EH (cell line): ENCODE measurements around the gene SCFD2.
A peak's percentile ranks its signal among the peaks of the same experiment; 100 is the strongest.
"Not testable (repeated sequence)": the region's sequence is repeated elsewhere in the genome, so short reads cannot be mapped to it uniquely, and the experiment has no call there.

Source experiments
- DNase-seq: peaks from one replicate; pipeline ENCODE4 v3.0.0-alpha.2; 2015; ENCODE audit warnings: low read depth

The SCFD2 gene

DNA sequence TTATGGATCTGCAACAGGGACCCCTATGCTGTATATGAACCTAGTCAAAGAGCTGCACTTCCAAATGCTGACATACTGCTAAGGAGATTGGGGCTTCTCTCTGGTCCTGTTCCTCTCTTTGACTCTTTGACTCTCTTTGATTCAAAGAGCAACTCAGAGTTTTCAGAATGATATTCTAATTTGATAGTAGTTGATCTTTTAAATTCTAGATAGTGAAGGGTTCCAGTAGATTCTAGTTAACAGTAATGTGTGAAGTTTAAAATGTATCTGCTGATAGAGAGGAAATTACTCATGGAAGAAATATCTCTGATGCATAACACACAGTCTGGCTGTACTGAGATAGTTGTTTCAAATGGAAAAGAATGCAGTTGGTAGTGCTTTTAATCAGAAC is 264.7 kb downstream of the SCFD2 start:
- peak; percentile 84 for DNase-seq

DNA sequence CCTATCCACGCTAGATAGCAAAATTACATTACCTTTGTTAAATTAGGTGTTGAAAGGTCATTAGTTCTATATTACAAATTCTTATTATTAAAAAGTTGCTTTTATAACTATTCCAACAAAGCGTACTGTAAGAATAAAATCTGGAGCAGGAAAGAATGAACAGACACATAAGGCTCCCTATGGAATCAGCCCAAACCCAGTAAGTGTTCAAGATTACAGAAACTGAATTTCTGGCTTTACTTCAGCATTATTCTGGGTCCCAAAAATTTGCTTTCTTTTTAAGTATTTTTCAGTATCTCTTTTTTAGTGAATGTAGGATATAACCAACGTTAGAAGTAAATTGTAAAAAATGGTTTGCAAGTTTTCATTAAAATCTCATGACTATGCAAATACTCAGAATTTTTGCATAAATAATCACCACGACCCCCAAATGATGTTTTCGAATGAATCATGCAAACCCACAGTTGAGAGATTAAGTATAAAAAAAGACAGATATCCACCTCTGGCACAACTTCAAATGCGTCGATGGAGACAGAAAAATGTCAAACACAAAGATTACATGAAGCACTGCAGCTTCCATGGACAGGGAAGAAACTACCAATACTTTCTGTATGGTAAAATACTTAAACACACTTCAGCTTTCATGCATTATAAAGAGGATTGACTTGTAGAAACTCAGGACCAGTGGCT is 265.2 kb downstream of the SCFD2 start:
- DNase-seq = peak; percentile 76

DNA sequence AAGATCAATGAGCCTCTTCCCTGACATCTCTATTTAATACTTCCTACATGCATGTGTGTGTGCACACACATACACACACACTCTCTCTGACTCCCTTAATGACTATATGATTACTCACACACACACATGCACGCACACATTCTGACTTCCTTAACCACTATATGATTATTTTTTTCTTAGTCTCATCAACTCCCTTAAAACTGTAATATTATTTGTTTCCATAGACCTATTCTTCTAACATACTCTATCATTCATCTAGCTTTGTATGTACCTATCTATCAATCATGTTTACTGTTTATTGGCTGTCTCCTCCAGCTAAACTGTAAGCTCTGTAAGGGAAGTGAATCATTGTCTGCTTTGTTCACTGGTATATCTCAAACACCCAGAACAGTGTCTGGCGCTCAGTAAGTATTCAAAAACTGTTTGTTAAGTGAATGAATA is 267.2 kb downstream of the SCFD2 start:
- peak; percentile 79 for DNase-seq

DNA sequence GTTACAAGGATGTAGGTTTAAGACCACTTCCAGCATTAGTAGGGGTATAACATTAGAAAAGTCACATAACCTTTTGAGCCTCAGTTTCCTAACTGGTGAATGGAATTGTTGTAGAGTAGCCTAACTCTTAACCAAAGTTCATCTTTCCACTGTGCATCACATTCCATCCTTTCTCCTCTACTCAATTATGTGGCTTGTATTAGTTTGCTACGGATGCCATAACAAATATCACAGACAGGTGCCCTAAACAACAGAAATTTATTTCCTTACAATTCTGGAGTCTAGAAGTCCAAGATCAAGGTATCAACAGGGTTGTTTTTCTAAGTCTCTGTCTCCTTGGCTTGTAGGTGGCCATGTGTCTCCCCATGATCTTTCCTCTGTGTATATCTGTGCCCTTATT is 271.8 kb downstream of the SCFD2 start:
- no peak for DNase-seq

DNA sequence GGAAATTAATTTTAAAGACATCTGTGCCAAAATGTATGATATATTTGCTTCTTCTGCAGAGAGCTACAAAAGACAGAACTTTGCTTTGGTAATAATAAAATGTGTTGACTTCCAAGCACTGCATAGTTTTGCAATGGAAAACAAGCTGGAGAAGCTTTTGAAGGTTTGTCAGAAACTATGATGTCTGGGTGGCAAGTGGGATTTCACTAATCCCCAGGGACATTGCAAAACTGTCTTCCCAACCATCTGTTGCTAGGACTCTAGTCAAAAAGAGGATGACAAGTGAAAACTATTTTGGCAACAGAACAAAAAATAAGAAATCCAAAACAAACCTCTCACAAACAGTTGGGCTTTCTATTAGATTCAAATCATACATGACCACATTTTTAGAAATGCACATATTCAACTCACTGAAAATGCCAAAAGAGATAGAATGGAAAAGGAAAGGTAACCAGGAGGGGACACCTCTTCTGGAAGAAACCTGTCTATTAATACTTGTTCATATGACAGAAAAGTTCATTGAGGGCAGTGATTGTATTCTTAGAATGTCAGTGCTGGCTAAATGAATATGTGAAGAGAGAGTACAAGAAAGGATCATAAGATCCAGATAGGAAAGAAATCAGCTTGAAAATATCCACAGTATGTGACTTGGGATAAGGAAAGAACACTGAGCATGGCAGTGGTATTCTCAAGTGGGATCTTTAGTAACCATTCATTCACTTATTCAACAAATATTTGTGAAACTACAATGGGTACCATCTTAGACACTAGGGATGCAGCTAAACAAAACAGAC is 275.7 kb downstream of the SCFD2 start:
- DNase-seq = peak; percentile 27

DNA sequence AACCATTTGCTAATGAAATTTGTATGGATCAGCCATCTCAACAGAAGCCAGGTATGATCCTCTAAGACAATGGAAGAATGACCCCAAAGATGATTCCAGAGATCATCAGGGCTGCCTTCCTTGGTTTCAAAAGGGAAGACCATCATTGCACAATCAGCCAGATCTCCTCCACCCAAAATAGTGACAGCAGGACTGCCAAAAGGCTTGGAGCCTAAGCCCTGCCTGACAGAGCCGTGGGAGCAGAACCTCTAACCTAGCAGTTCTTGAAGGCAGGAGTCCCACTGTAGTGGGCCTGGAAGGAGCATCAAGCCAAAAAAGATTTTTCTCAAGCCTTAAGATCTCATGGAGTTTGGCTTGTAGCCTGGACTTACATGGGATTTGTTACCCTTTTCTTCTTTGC is 277.7 kb downstream of the SCFD2 start:
- DNase-seq = no peak

DNA sequence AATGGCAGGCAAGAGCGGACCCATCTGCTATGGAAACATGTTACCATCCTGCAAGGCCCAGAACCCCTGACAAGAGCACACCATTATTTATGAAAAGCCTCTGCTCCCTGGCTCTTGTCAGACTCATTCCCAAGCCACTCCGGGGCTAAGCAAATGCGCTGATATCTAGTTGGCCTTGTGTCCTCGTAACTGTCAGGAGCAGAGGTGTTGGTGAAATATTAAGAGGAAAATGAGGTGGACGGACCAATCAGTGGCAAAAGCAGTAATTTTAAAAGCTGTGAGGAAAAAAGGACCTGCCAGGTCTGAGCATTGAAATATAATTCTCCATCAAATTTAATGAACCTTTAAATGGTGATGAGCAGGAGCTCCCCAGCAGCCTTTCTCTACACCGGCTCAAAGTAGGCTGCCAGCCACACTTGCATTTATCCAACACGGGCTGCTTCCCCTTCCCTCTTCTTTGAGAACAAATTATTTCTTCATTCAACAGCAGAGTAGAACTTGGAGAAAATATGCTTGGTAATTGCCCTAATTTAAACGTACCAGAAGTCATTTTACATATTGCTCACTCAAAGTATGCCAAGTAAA is 289.4 kb downstream of the SCFD2 start:
- DNase-seq = no peak

DNA sequence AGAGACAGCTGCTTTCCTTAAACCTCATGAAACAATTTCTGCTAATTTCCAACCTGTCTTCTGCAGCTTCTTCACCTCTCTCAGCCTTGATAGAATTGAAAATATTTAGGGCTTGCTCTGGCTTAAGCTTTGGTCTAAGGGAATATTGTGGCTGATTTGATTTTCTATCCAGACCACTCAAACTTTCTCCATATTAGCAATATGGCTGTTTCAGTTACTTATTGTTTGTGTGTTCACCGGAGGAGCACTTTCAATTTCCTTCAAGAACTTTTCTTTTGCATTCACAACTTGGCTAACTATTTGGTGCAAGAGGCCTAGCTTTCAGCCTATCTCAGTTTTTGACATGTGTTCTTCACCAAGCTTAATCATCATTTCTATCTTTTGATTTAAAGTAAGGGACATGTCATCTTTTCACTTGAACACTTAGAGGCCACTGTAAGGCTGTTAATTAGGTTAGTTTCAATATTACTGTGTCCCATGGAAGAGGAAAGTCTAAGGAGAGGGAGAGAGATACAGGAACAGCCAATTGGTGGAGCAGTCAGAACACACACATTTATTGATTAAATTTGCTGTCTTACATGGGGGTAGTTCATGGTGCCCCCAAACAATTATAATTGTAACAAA is 290.6 kb downstream of the SCFD2 start:
- no peak for DNase-seq

DNA sequence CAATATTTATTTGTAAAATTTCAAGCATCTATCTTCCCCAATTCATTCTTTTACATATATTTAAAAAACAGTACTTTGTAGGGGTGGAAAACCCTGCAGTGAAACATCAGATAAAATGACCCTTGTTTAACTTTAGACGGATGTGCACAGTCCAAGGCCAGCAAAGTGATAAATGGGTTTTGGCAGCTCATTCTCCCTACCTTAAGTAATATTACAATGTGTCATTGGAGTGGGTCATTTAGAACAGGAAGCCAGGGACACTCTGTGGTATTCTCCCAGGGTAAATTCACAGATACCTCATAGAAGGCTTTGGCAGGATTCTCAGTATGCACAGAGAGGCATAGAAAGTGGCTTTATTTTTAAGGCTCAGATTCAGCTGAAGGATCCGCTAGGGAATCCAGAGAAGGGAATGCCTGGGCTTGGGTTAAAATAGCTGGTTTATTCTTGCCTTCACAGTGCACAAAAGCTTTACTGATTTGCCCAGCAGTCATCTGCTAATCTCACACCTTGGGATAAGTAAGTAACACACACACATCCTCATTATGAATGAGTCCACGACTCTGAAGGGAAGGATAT is 297.0 kb downstream of the SCFD2 start:
- DNase-seq = peak; percentile 44

DNA sequence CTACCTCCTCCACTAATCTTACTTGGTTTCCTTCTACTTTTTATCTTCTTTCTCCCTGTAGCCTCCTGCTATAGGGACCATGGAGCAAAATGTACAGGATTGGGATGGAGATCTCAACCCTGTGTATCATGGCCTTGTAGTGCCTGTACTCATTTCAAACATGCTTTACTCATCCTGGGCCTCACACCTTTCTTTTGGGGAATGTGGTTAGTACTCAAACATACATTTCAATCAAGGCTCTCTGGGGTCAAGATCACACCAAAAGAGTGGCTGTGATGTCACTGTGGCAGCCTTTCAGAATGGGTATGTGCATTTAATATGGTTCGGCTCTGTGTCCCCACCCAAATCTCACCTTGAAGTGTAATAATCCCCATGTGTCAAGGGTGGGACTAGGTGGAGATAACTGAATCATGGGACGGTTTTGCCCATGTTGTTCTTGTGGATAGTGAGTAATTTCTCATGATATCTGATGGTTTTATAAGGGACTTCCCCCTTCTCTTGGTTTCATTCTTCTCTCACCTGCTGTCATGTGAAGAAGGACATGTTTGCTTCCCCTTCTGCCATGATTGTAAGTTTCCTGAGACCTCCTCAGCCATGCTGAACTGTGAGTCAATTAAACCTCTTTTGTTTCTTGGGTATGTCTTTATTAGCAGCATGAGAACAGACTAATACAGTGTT is 298.6 kb downstream of the SCFD2 start:
- DNase-seq = no peak

DNA sequence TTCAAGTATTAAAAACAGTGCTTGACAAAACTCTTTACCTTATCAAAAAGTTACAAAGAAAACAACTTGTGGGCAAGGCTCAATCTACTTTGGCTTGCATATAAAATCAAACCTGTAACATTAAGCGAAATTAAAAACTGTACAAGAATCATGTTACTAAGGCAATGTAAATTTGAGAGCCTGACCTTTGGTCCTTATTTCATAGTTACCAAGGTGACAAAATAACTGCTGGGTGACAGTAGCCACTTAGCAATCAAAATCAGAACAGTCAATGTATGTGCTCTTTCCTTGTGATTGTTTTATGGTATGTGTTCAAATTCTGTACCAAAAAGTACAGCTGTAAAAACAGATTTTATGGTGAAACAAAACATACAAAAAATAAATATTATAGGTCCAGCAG is 299.7 kb downstream of the SCFD2 start:
- DNase-seq = no peak

DNA sequence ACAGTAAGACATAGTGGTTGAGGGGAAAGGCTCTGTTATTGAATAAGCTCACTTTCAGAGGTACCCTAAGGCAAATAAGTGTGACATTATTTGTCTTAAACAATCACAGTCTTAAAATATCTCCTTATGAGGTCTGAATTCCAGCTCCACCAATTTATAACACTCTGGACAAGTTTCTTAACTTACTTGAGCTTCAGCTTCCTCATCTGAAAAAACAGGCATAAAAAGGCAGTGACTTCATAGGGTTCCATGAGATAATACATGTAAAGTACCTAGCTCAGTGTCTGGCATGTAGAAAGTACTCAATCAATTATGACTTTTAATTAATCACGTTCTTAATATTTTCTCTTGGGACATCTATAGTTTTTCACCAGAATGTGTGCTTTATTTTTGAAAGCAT is 301.3 kb downstream of the SCFD2 start:
- DNase-seq = no peak

DNA sequence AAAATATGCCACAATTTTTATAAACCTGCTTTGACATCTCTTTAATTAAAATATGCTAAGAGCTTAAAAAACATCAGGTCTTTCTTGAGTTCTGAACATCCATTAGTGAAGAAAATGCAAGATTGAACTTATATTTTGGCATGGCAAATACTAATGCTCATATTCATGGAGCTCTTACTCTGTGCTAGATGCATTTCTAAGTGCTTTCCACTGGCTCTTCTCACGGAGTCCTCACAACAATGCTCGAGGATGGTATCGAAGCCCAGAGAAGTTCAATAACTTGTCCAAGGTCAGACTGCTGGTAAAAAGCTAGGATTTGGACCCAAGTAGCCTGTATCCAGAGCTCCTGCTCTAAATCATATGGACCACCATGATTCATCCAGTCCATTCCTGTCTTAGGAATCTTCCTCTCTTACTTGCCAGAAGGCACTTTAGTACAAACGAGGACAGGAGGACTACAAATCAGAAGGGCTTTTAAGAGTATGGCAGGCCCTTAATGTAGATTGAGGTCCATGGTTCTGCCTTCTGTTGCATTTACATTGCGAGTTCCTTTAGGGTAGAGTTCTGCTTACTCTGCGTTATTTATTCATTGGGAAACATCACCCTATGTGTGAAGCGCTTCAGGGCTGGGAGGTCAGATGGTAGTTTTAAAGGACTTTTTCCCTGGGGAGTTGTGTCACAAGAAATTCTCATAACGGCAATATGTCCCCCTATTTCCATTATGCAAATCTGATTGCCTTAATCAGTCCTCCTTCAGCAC is 304.6 kb downstream of the SCFD2 start:
- no peak for DNase-seq

DNA sequence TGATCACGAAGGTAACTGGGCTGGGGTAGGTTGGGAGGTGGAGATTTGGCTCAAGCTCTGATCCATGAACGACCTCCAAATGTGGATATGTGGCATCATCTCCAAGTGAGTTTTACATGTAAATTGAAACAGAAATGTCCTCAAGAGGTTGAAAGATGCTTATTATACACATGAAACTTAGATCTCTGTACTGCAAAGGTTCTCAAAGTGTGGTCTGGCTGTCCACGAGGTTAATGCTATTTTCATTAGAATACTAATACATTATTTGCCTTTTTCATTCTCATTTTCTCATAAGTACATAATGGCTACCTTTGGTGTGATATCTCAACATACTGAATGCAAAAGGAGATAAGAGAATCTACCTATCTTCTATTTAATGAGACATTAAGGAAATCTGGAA is 305.6 kb downstream of the SCFD2 start:
- DNase-seq = no peak

DNA sequence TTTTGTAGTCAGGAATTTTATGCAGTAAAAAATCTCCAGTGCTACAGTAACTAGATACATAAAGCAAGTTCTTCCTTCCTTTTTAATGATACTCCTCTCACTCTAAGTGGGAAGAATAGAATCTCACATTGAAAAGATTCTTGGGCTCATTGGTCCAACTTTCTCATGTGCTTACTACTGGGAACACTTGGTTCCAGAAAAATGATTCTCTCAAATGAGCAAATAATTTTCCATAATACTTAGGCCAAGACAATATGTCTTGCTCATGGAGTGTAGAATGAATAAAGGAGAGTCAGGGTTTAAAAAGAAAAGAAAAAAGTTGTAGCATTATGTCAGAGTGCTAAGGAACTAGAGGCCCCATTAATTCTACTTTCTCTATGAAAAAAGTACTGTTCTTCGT is 306.0 kb downstream of the SCFD2 start:
- DNase-seq = no peak

DNA sequence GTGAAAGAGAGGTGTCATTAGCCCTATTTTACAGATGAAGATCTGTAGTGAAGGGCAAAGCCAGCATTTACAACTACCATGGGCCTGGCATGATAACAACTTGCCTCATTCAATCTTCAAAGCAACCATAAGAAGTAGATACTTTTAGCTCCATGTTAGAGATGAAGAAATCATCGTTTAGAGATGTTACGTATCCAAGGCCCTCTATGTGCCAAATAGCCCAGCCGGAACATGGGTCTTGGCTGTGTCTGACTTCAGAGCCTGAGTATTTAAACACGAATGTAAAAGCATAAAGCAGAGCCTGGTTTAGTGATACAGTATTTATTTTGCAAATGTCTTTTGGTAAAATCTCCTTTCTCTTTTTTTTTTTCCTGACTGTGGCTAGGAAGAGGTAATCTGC is 306.6 kb downstream of the SCFD2 start:
- no peak for DNase-seq

DNA sequence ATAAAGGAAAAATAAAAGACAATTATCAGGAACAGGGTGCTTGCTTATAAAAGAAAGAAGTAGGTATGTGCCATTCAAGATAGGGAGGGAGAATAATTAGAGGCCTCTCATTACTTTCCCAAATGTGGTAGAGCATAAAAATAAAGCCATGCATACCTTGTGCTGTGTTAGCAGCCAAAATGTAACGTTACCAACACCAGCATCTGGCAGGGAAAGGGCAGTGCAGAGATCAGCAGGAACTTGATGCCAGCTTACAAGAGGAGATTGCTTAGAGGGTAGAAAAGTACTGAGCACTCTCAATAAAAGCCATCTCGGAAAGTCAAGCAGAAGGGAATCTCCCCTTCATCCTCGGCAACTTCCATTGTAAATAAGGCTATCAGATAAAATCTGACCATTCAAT is 308.2 kb downstream of the SCFD2 start:
- DNase-seq = no peak

DNA sequence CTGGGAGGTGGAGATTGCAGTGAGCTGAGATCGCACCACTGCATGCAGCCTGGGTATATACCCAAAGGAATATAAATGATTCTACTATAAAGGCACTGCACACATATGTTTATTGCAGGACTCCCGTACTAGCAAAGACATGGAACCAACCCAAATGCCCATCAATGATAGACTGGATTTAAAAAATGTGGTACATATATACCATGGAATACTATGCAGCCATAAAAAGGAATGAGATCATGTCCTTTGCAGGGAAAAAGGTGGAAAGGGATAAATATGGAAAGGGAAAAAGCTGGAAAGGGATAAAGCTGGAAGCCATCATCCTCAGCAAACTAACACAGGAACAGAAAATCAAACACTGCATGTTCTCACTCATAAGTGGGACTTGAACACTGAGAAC is 308.8 kb downstream of the SCFD2 start:
- DNase-seq = not testable (repeated sequence)

DNA sequence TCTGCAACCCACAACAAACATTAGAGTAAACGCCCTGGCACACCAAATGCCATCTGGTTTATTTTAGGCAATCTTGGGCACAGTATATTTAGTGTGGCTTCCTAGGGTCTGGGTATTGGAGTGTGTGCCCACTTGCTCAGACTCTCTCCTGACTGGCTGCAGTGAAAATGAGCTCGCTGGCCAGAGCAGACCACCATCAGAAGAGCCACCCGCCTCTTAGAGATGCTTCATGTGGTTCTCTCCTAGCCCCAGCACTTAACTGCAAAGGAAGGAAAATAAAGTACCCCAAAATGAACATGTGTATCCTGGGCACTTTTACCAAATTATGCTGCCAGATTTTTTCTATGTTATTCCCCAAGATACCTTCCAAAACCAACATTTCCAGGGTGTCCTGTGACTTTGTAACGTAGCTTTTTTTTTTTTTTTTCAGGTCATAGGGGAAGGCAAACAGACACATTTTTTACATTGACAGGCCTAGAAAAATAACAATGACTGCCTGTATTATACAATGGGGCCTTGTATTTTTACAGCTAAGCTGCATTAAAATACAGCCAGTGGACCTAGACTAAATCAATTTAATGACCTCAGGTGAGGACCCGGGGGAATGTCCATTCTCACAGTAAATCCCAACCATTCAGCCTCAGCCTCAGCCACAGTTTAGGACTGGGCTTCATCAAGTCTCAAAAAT is 310.0 kb downstream of the SCFD2 start:
- DNase-seq = no peak

DNA sequence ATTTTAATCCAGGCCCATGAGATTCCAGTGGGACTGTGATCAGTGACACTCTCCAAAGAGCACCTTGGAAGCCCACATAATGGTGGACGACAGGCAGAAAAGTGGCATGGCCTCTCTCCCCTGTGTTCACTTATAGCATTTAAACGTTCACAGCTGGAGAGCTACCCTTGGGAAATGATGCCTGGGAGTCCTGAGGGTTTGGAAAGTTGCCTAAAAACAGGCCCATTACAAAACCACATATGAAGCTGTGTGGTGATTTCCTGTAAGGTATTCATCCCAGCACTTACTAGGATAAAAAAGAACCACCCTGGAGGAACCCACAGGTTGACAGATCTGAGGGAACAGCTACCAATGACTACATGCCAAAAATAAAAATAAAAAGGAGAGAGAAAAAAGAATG is 310.6 kb downstream of the SCFD2 start:
- peak; percentile 81 for DNase-seq

DNA sequence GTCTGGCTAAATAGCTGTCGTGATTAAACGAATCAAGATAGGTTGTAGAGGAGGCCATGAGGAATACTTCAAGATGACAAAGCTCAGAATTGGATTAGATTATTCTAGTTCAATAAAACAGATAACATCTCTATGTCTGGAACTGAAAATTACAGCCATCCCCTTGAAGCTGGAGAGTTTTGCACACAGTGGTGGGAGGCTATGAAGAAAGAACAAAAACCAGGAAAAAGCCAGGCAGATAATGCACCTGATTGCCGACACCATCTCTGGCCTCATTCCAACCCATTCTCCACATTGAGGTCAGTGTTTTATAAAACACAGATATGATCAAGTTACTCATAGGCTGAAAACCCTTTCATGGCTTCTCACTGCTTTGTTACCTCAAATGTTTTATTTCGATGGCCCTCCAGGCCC is 315.5 kb downstream of the SCFD2 start:
- DNase-seq = no peak
